WERI-Rb-1 (cell line): ENCODE data around the gene SSBP4.

Source experiments
- DNase-seq: peaks from one replicate; pipeline ENCODE4 v3.0.0-alpha.2; 2020
- H3K27ac ChIP-seq: fragments of 250-450 bp; sonication (Bioruptor Pico); 2 replicates; pipeline ENCODE4 v1.5.1; 2020; ENCODE audit warnings: mild to moderate bottlenecking, moderate library complexity
- H3K27me3 ChIP-seq: fragments of 250-450 bp; sonication (Bioruptor Pico); 2 replicates; pipeline ENCODE4 v1.5.1; 2021; ENCODE audit warnings: mild to moderate bottlenecking, low read depth, moderate library complexity; ENCODE audit not compliant: insufficient read depth, severe bottlenecking
- H3K36me3 ChIP-seq: fragments of 250-450 bp; sonication (Bioruptor Pico); 2 replicates; pipeline ENCODE4 v1.5.1; 2020; ENCODE audit warnings: mild to moderate bottlenecking, moderate library complexity
- H3K4me3 ChIP-seq: 2 replicates; pipeline ENCODE4 v1.5.1; 2011; ENCODE audit warnings: low read depth, mild to moderate bottlenecking, control low read depth, low read length
- H3K9me3 ChIP-seq: fragments of 250-450 bp; sonication (Bioruptor Pico); 2 replicates; pipeline ENCODE4 v1.5.1; 2021; ENCODE audit warnings: mild to moderate bottlenecking, moderate library complexity; ENCODE audit not compliant: severe bottlenecking
- CTCF ChIP-seq: IDR thresholded peaks from 2 replicates; pipeline ENCODE4 v1.5.1; 2011; ENCODE audit warnings: low read depth, mild to moderate bottlenecking, control low read depth, inconsistent platforms, low read length

The SSBP4 gene

GRCh38 chr19:18392417-18392816 is 26.8 kb upstream of the SSBP4 start:
- H3K27me3 ChIP-seq: no peaks in the 10 kb centered on the region
- no peak for DNase-seq
- peaks cover 4% of the 10 kb centered on the region for H3K9me3 ChIP-seq
- TF ChIP-seq CTCF: no peak
- peaks cover 11% of the 10 kb centered on the region for H3K36me3 ChIP-seq
- H3K27ac ChIP-seq: no peak overlapping the region
- H3K4me3 ChIP-seq: no peak overlapping the region

GRCh38 chr19:18392926-18393325 is 26.3 kb upstream of the SSBP4 start:
- no peak for TF ChIP-seq CTCF
- H3K9me3 ChIP-seq: peaks cover 4% of the 10 kb centered on the region
- no peaks in the 10 kb centered on the region for H3K27me3 ChIP-seq

GRCh38 chr19:18393836-18394235 is 25.4 kb upstream of the SSBP4 start:
- Histone ChIP-seq H3K4me3 (no peak overlapping the region), H3K9me3 (peaks cover 4% of the 10 kb centered on the region), H3K27me3 (no peaks in the 10 kb centered on the region), H3K36me3 (peaks cover 8% of the 10 kb centered on the region), H3K27ac (no peak overlapping the region)
- no peak for TF ChIP-seq CTCF
- no peak for DNase-seq

More at GRCh38 chr19:18392926-18393325, 26.3 kb upstream of the SSBP4 start:
- peaks cover 11% of the 10 kb centered on the region for H3K36me3 ChIP-seq
- no peak overlapping the region for H3K4me3 ChIP-seq
- no peak for DNase-seq
- no peak overlapping the region for H3K27ac ChIP-seq

- no peak for DNase-seq
- Histone ChIP-seq H3K9me3 (no peaks in the 10 kb centered on the region), H3K36me3 (no peaks in the 10 kb centered on the region), H3K4me3 (no peak overlapping the region), H3K27ac (no peak overlapping the region), H3K27me3 (no peaks in the 10 kb centered on the region)
- TF ChIP-seq CTCF: no peak
These were observed 22.5 kb upstream of the SSBP4 start for GRCh38 chr19:18396471-18397241.

- H3K9me3 ChIP-seq: no peaks in the 10 kb centered on the region
- no peak for TF ChIP-seq CTCF
- no peak for DNase-seq
- H3K36me3 ChIP-seq: no peaks in the 10 kb centered on the region
- H3K27me3 ChIP-seq: no peaks in the 10 kb centered on the region
- H3K27ac ChIP-seq: no peak within 1 kb of the TSS
- no peak within 1 kb of the TSS for H3K4me3 ChIP-seq
These were observed 21.7 kb upstream of the SSBP4 start, which contains the start of gene LRRC25 for GRCh38 chr19:18397242-18398202. Gene LRRC25 (minus strand): TSS chr19:18397622. CDS start chr19:18396963, 659 bp downstream.
